ENCODE measurements around the gene LRRIQ1.

DNA sequence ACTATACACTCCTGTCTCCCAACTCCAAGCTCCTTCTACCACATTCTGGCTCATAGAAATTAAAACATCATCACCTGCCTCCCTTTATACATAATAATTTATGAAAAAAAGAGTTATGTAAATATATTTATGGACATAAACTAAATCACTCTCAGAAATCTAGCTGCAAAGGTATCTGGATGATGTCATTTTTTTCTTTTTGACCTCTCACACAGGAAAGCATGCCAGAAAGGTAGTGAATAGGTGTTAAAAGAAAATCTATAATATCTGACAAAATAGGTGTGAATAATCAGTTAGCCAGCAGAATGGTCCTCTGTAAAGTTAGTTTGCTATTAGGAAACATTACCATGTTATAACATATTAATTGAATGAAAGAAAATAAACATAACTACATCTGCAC is 7.7 kb downstream of the LRRIQ1 start:
- TF ChIP-seq CTCF (IDR thresholded peaks at IDR 0.05; ENCODE audit: insufficient read depth, low read length, poor library complexity, severe bottlenecking) (no peak), EZH2phosphoT487 (conservative IDR thresholded peaks at IDR 0.05; ENCODE audit: low read length) (no peak)

Measured in SU-DHL-6 (cell line).